ENCODE data around the gene PIM3. TPM values are rescaled to one million over a fixed set of nuclear protein-coding genes. Genes with fewer than 3 reads are reported as not detected.

PIM3 gene
- total RNA-seq, 1 experiment from 2014 or later: 58.2 TPM

DNA sequence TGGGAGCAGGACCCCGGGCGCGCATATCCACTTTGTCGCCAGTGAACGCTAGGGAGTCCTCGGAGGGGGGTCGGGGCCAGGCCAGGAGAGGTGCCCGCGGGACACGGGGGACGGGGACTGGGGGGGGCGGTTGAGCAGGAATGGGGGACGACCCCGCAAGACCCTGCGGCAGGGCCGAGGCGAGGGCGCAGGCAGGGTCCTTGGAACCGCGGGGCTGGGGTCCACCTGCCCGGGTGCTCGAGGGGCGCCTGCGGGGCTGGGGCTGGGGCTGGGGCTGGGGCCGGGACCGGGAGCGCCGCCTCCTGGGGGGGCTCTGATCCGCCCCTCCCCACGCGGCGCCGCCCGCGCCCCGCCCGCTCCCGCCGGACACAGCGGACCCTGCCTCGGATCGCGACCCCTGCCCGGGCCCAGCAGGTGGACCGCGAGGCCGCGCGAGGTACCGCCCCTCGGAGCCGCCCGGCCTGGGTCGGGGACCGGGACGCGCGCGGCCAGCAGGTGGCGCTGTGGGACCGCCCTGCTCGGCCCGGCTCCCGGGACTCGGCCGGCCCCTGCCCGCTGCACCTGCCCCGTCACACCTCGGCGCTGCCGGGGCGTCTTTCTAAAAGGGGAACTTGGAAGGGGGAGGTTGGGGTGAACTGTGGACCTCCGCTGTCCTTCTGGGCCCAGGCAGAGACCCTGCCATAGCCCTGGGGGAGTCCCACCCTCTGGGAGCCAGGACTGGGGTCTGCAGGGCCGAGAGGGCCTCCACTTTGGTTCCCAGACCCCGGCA is 31.2 kb upstream of the PIM3 start:
- no peak for DNase-seq (ENCODE audit: low read depth, low spot score)
- intact Hi-C loops (cut with micrococcal nuclease; ENCODE audit: unreplicated experiment) (loop anchor here (5.0 kb wide), 1 partner anchor 98 kb away; no protein-coding TSS in a partner anchor), in situ Hi-C loops (cut with HindIII; ENCODE audit: low pct_unique_long_range_greater_than_20kb, low sequenced_read_pairs) (no loop called here)
- peaks cover 27% of the 10 kb centered on the region for H3K4me1 ChIP-seq (ENCODE audit: control insufficient read depth, insufficient read depth, low read length)
- CTCF ChIA-PET: interaction anchor here (0.7 to 1.8 kb wide), 2 partner anchors 101 to 639 kb away, joined by 3 to 16 read pairs; no protein-coding TSS in a partner anchor
- peak; percentile 81 for ATAC-seq
- no peak overlapping the region for H3K27ac ChIP-seq (ENCODE audit: low read length)
- H3K9me3 ChIP-seq (ENCODE audit: control insufficient read depth, insufficient read depth, low read depth, low read length): no peaks in the 10 kb centered on the region
- H3K4me3 ChIP-seq (ENCODE audit: low read depth in 2 of 2, low read length in 2 of 2): peak overlapping the region in 1 of 2 experiments; percentile 35; a peak in 2 of 4 replicates
- BruUV-seq (replicated peaks): no TSS peak
- no peak for TF ChIP-seq SIN3A (IDR thresholded peaks at IDR 0.05; ENCODE audit: borderline replicate concordance, insufficient read depth, low read depth, low read length)
- TF ChIP-seq, protein P1, sequence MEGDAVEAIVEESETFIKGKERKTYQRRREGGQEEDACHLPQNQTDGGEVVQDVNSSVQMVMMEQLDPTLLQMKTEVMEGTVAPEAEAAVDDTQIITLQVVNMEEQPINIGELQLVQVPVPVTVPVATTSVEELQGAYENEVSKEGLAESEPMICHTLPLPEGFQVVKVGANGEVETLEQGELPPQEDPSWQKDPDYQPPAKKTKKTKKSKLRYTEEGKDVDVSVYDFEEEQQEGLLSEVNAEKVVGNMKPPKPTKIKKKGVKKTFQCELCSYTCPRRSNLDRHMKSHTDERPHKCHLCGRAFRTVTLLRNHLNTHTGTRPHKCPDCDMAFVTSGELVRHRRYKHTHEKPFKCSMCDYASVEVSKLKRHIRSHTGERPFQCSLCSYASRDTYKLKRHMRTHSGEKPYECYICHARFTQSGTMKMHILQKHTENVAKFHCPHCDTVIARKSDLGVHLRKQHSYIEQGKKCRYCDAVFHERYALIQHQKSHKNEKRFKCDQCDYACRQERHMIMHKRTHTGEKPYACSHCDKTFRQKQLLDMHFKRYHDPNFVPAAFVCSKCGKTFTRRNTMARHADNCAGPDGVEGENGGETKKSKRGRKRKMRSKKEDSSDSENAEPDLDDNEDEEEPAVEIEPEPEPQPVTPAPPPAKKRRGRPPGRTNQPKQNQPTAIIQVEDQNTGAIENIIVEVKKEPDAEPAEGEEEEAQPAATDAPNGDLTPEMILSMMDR (IDR thresholded peaks at IDR 0.05): peak; percentile 93
- no peaks in the 10 kb centered on the region for H3K36me3 ChIP-seq (ENCODE audit: control insufficient read depth, insufficient read depth, low read length)
- H3K27me3 ChIP-seq (ENCODE audit: control insufficient read depth, insufficient read depth, low read length): no peaks in the 10 kb centered on the region
- POLR2A ChIA-PET: interaction anchor here (0.5 kb wide), 1 partner anchor 17 kb away, joined by 3 read pairs; no protein-coding TSS in a partner anchor

DNA sequence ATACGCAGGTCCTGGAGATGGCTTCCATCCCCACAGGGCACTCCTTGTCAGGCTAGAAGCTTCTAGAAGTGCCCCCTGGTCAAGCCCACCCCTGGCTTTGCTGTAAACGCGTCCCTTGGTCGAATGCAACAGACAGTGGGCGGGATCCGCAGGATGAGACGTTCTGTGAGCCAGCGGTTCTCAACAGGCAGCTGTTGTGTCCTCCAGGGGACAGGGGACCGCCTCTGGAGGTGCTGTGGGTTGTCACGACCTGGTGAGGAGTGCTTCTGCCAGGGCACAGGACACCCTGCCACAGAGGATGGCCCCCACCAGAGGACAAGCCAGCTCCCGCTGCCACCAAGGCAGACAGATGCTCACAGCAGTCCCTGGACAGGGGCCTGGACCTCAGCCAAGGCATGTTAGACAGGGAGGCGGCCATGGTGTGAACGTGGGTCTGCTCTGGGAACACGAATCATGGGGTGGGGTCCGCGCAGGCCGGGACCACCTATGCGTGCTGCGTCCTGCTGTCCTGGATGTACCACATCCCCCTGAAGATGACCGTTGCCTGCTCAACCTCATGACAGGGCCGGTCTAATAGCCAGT is 30.5 kb upstream of the PIM3 start:
- ATAC-seq (no peak), DNase-seq (ENCODE audit: low read depth, low spot score) (no peak)
- Histone ChIP-seq H3K27ac (ENCODE audit: low read length) (no peak overlapping the region), H3K36me3 (ENCODE audit: control insufficient read depth, insufficient read depth, low read length) (no peaks in the 10 kb centered on the region), H3K4me1 (ENCODE audit: control insufficient read depth, insufficient read depth, low read length) (peaks cover 32% of the 10 kb centered on the region), H3K4me3 (ENCODE audit: low read depth in 2 of 2, low read length in 2 of 2) (peak overlapping the region in 1 of 2 experiments; percentile 35; a peak in 2 of 4 replicates), H3K9me3 (ENCODE audit: control insufficient read depth, insufficient read depth, low read depth, low read length) (no peaks in the 10 kb centered on the region), H3K27me3 (ENCODE audit: control insufficient read depth, insufficient read depth, low read length) (no peaks in the 10 kb centered on the region)
- no TSS peak for BruUV-seq (replicated peaks)
- TF ChIP-seq, protein P2, sequence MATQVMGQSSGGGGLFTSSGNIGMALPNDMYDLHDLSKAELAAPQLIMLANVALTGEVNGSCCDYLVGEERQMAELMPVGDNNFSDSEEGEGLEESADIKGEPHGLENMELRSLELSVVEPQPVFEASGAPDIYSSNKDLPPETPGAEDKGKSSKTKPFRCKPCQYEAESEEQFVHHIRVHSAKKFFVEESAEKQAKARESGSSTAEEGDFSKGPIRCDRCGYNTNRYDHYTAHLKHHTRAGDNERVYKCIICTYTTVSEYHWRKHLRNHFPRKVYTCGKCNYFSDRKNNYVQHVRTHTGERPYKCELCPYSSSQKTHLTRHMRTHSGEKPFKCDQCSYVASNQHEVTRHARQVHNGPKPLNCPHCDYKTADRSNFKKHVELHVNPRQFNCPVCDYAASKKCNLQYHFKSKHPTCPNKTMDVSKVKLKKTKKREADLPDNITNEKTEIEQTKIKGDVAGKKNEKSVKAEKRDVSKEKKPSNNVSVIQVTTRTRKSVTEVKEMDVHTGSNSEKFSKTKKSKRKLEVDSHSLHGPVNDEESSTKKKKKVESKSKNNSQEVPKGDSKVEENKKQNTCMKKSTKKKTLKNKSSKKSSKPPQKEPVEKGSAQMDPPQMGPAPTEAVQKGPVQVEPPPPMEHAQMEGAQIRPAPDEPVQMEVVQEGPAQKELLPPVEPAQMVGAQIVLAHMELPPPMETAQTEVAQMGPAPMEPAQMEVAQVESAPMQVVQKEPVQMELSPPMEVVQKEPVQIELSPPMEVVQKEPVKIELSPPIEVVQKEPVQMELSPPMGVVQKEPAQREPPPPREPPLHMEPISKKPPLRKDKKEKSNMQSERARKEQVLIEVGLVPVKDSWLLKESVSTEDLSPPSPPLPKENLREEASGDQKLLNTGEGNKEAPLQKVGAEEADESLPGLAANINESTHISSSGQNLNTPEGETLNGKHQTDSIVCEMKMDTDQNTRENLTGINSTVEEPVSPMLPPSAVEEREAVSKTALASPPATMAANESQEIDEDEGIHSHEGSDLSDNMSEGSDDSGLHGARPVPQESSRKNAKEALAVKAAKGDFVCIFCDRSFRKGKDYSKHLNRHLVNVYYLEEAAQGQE (IDR thresholded peaks at IDR 0.05; ENCODE audit: insufficient read depth in 1 of 2, low read depth in 2 of 2, low read length in 1 of 2): 0 out of 4 replicates have a peak, but pooled peaks of 1 of the 2 experiments have one; percentile 54
- no peak for TF ChIP-seq POLR2AphosphoS5 (IDR thresholded peaks at IDR 0.05; ENCODE audit: low read depth, low read length)
- no peak for TF ChIP-seq SIN3A (IDR thresholded peaks at IDR 0.05; ENCODE audit: borderline replicate concordance, insufficient read depth, low read depth, low read length)
- no peak for TF ChIP-seq TCF7L2 (IDR thresholded peaks at IDR 0.05; ENCODE audit: low read depth, low read length)
- TF ChIP-seq, protein P1 (IDR thresholded peaks at IDR 0.05): no peak
- POLR2A ChIA-PET: interaction anchor here (0.5 to 1.4 kb wide), 2 partner anchors 16 to 36 kb away, joined by 3 read pairs; no protein-coding TSS in a partner anchor
- CTCF ChIA-PET: interaction anchor here (0.6 to 1.8 kb wide), 4 partner anchors 74 to 639 kb away, joined by 3 to 16 read pairs (median 4); no protein-coding TSS in a partner anchor
- in situ Hi-C loops (cut with HindIII; ENCODE audit: low pct_unique_long_range_greater_than_20kb, low sequenced_read_pairs): no loop called here
- intact Hi-C loops (cut with micrococcal nuclease; ENCODE audit: unreplicated experiment): loop anchor here (5.0 kb wide), 1 partner anchor 97 kb away; no protein-coding TSS in a partner anchor
